GM12891 (cell line): ENCODE results near the gene KCNQ1OT1.

Experiments
- PAX5 ChIP-seq: IDR thresholded peaks from 2 replicates; pipeline ENCODE4 v1.6.1; 2011; ENCODE audit warnings: low read length, moderate library complexity, mild to moderate bottlenecking; ENCODE audit not compliant: insufficient read depth, severe bottlenecking
- POLR2A ChIP-seq: IDR thresholded peaks from 2 replicates; pipeline ENCODE4 v1.6.1; 2011; ENCODE audit warnings: low read depth, low read length, control low read depth
- POLR2AphosphoS5 ChIP-seq: IDR thresholded peaks from 2 replicates; pipeline ENCODE4 v1.6.1; 2011; ENCODE audit warnings: low read depth, low read length, control low read depth
- SPI1 ChIP-seq: IDR thresholded peaks from 2 replicates; pipeline ENCODE4 v1.6.1; 2011; ENCODE audit warnings: low read depth, low read length, control low read depth
- TAF1 ChIP-seq: IDR thresholded peaks from 2 replicates; pipeline ENCODE4 v1.6.1; 2011; ENCODE audit warnings: low read depth, low read length, control low read depth

- no peak for TF ChIP-seq POLR2A
- no peak for TF ChIP-seq TAF1
- TF ChIP-seq POLR2AphosphoS5: no peak
- TF ChIP-seq SPI1: no peak
- TF ChIP-seq PAX5: no peak
These were observed 49.2 kb upstream of the KCNQ1OT1 start for GRCh38 chr11:2748814-2749554.
